AG04449 (cell line): ENCODE results near the gene CRYBB3.
"Not testable (repeated sequence)": the region's sequence is repeated elsewhere in the genome, so short reads cannot be mapped to it uniquely, and the experiment has no call there.

Experiments
- CTCF ChIA-PET: fragments of 350-600 bp; formaldehyde crosslinking; extraction: SDS; loops from one replicate; lab custom pipeline; 2021; ENCODE audit warnings: antibody characterized with exemption; lab: Yijun Ruan, JAX
- POLR2A ChIA-PET: fragments of 400-600, 350-600 bp; formaldehyde crosslinking; extraction: SDS; loops from one replicate; lab custom pipeline; 2020; ENCODE audit warnings: antibody characterized with exemption, inconsistent platforms; lab: Yijun Ruan, JAX
- DNase-seq: peaks from one replicate; pipeline ENCODE4 v3.0.0-alpha.2; 2010; ENCODE audit warnings: low read depth, low spot score
- H3K4me3 ChIP-seq: 2 replicates; pipeline ENCODE4 v1.5.1; 2011; ENCODE audit warnings: low read depth, mild to moderate bottlenecking, control low read depth, low read length
- TF ChIP-seq, protein P1 (sequence below): IDR thresholded peaks from one replicate; pipeline ENCODE4 v1.5.1; 2011; ENCODE audit warnings: mild to moderate bottlenecking, moderate library complexity, low read length, control low read depth, inconsistent platforms; ENCODE audit not compliant: insufficient read depth; ENCODE audit errors: missing control alignments

CRYBB3 gene

GRCh38 chr22:25228822-25229221 lies 29.2 kb downstream of the CRYBB3 start:
- CTCF ChIA-PET, result no interaction called here

DNA sequence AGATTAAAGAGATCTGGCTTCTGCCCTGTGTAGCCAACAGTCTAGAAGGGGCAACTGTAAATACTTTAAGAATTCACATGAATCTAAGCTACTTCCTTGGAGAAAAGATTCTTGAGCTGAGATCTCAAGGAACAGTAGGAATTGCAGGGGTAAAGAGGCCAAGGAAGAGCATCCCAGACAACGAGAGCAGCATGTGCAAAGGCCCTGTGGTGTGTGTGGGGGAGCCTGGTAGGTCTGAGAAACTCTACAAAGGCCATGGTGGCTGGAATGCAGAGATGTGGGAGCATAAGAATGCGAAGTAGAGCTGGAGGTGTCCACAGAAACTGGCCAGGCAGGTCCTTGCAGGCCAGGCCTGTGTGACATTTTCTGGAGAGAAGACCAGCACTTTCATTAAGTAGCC lies 31.1 kb downstream of the CRYBB3 start:
- DNase-seq, H3K4me3 ChIP-seq, CTCF ChIA-PET, POLR2A ChIA-PET: not testable (repeated sequence)

More at GRCh38 chr22:25228822-25229221, 29.2 kb downstream of the CRYBB3 start:
- POLR2A ChIA-PET, result no interaction called here
- H3K4me3 ChIP-seq, result no peak overlapping the region
- TF ChIP-seq, protein P1, sequence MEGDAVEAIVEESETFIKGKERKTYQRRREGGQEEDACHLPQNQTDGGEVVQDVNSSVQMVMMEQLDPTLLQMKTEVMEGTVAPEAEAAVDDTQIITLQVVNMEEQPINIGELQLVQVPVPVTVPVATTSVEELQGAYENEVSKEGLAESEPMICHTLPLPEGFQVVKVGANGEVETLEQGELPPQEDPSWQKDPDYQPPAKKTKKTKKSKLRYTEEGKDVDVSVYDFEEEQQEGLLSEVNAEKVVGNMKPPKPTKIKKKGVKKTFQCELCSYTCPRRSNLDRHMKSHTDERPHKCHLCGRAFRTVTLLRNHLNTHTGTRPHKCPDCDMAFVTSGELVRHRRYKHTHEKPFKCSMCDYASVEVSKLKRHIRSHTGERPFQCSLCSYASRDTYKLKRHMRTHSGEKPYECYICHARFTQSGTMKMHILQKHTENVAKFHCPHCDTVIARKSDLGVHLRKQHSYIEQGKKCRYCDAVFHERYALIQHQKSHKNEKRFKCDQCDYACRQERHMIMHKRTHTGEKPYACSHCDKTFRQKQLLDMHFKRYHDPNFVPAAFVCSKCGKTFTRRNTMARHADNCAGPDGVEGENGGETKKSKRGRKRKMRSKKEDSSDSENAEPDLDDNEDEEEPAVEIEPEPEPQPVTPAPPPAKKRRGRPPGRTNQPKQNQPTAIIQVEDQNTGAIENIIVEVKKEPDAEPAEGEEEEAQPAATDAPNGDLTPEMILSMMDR, result no peak
- DNase-seq, result no peak

DNA sequence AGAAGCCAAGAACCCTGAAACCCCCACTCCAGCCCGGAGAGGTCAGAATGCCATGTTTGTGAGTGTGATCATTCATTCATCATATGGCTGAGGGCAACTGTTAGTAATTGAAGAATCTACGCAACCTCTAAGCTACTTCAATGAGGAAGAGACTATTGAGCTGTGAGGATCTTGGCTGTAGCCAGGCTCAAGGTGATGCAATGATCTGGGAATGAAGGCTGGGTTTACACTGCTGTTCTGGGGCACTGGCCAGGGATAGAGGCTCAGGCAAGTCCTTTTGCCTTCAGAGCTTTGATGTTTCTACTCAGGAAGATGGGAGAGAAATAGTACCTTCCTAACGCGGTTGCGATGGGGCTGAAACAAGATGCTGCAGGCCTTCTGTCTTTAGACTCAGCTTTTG lies 32.6 kb downstream of the CRYBB3 start:
- no peak overlapping the region for H3K4me3 ChIP-seq
- no peak for DNase-seq
- CTCF ChIA-PET, result interaction anchor here (0.9 to 1.3 kb wide), 3 partner anchors 10 to 1098 kb away, joined by 3 to 4 read pairs (median 3); no protein-coding TSS in a partner anchor
- TF ChIP-seq, protein P1, result no peak
- POLR2A ChIA-PET, result no interaction called here

- H3K4me3 ChIP-seq, POLR2A ChIA-PET, CTCF ChIA-PET, DNase-seq: not testable (repeated sequence)
Measured at GRCh38 chr22:25233706-25234105, 34.0 kb downstream of the CRYBB3 start.

GRCh38 chr22:25235547-25236290 lies 36.1 kb downstream of the CRYBB3 start:
- no peak overlapping the region for H3K4me3 ChIP-seq
- POLR2A ChIA-PET, result no interaction called here
- CTCF ChIA-PET, result interaction anchor here (0.7 to 1.4 kb wide), 3 partner anchors 23 to 533 kb away, joined by 3 read pairs; no protein-coding TSS in a partner anchor
- DNase-seq, result no peak
- TF ChIP-seq, protein P1, result peak; percentile 67

- CTCF ChIA-PET, result interaction anchor here (0.7 kb wide), 1 partner anchor 533 kb away, joined by 3 read pairs; no protein-coding TSS in a partner anchor
- TF ChIP-seq, protein P1, result no peak
Measured at GRCh38 chr22:25236417-25236816, 36.8 kb downstream of the CRYBB3 start.

GRCh38 chr22:25237503-25237902 lies 37.8 kb downstream of the CRYBB3 start:
- ChIA-PET POLR2A (no interaction called here), CTCF (no interaction called here)
- DNase-seq, result no peak
- H3K4me3 ChIP-seq, result no peak overlapping the region
- TF ChIP-seq, protein P1, result no peak

More at GRCh38 chr22:25236417-25236816, 36.8 kb downstream of the CRYBB3 start:
- no peak for DNase-seq
- POLR2A ChIA-PET, result no interaction called here
- no peak overlapping the region for H3K4me3 ChIP-seq

GRCh38 chr22:25238058-25238457 lies 38.4 kb downstream of the CRYBB3 start:
- DNase-seq, H3K4me3 ChIP-seq, POLR2A ChIA-PET, CTCF ChIA-PET: not testable (repeated sequence)

- H3K4me3 ChIP-seq, DNase-seq, CTCF ChIA-PET, POLR2A ChIA-PET: not testable (repeated sequence)
Measured at GRCh38 chr22:25255169-25255568, 55.5 kb downstream of the CRYBB3 start.
